ENCODE measurements around the gene SCUBE1. TPM values are rescaled to one million over a fixed set of nuclear protein-coding genes. Genes with fewer than 3 reads are reported as not detected.
A peak's percentile ranks its signal among the peaks of the same experiment; 100 is the strongest.

Gene SCUBE1
- total RNA-seq, 1 donor from 2014 or later = 42.8 TPM

DNA sequence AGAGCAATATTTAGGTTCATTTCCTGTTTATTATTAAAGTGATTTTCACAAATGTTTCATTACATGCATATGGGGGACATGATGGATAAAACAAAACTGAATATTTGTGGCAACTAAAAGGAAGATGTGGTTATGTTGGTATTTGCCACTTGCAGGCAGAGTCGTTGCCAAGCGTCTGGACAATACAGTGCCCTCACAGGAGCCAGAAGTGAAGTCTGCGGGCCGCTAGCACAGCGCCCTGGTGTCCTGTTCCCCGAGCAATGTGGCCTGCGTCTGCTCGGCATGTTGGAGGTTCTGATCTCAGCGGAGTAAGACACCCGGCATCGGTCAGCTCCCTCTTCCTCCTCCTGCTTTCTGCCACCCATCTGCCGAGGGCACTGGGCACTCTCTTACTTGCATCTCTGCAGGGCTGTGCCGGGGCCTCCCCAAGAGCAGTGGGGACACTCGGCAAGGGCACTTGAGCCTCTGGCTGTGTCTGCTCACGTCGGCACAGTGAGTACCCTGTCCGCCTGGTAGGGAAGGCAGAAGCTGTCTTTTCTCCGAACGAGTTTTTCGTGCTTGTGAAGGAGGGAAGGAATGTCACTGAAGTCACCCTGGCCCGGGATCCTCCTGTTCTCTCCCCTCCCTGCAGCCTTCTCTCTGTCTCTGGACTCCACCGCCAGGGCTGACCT lies 145.8 kb downstream of the SCUBE1 start:
- Mint-ChIP-seq H3K27ac (no peak overlapping the region), H3K9me3 (no peaks in the 10 kb centered on the region), H3K4me1 (ENCODE audit: unreplicated experiment) (peaks cover 4% of the 10 kb centered on the region), H3K36me3 (no peaks in the 10 kb centered on the region), H3K4me3 (no peak overlapping the region), H3K27me3 (no peaks in the 10 kb centered on the region)
- TF ChIP-seq, protein P1, sequence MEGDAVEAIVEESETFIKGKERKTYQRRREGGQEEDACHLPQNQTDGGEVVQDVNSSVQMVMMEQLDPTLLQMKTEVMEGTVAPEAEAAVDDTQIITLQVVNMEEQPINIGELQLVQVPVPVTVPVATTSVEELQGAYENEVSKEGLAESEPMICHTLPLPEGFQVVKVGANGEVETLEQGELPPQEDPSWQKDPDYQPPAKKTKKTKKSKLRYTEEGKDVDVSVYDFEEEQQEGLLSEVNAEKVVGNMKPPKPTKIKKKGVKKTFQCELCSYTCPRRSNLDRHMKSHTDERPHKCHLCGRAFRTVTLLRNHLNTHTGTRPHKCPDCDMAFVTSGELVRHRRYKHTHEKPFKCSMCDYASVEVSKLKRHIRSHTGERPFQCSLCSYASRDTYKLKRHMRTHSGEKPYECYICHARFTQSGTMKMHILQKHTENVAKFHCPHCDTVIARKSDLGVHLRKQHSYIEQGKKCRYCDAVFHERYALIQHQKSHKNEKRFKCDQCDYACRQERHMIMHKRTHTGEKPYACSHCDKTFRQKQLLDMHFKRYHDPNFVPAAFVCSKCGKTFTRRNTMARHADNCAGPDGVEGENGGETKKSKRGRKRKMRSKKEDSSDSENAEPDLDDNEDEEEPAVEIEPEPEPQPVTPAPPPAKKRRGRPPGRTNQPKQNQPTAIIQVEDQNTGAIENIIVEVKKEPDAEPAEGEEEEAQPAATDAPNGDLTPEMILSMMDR (conservative IDR thresholded peaks at IDR 0.05) = no peak
- no peak for DNase-seq (ENCODE audit: extremely low spot score, unreplicated experiment)

DNA sequence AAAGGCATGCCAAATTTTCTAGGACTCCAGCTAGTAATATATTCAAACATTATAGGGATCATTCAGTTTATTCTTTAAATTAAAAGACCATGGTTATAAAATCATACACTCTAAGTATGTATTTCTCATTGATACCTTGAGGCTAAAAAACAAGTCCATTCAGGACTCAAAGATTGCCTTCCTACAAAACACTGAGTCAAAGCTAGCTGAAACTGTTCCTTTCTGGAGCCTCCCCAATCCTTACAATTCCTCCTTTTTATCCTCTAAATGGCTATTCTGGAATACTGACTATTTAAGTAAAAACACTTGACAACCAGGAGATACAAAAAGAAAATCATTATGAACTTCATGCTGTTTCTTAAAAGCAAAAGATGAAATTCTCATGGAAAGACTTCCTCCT lies 151.3 kb downstream of the SCUBE1 start:
- Mint-ChIP-seq H3K27ac (no peak overlapping the region), H3K4me3 (no peak overlapping the region)

DNA sequence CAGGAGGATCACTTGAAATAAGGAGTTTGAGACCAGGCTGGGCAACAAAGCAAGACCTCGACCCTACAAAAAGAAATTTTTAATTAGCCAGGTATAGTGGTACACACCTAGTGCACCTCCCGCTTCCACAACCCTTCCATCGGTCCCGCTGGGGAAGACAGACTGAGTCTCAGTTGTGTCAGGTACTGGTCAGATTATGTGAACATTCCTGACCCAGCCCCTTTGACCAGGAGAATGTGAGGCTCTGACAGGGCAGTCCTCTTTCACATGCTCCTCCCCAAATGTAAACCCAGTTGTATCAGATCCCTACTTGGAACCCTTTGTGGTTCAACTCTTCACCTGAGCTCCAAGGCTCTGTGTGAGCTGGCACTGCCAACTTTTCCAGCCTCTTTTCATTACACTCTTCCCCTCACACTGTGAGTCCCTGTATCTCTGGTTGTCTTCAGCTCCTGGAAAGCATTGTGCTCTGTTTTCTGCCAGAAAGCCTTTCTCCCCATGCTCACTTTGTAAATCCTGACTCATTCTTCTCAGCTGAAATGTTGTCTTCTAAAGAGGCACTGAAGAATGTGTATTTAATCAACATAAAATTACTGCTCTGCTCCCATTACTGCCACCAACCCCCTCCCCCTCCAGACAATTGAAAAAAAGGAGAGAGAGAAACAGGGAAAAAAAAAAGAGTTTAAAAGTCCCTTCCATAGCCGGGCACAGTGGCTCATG lies 154.2 kb downstream of the SCUBE1 start:
- Mint-ChIP-seq H3K4me1 (ENCODE audit: unreplicated experiment) (peaks cover 13% of the 10 kb centered on the region), H3K9me3 (no peaks in the 10 kb centered on the region), H3K36me3 (peaks cover 3% of the 10 kb centered on the region), H3K4me3 (peak overlapping the region; percentile 69), H3K27me3 (peaks cover 5% of the 10 kb centered on the region), H3K27ac (peak overlapping the region; percentile 57)
- TF ChIP-seq, protein P1 (conservative IDR thresholded peaks at IDR 0.05) = no peak
- no peak for DNase-seq (ENCODE audit: extremely low spot score, unreplicated experiment)

More for the DNA sequence above, 151.3 kb downstream of the SCUBE1 start:
- Mint-ChIP-seq H3K27me3 (peaks cover 5% of the 10 kb centered on the region), H3K9me3 (no peaks in the 10 kb centered on the region), H3K4me1 (ENCODE audit: unreplicated experiment) (peaks cover 6% of the 10 kb centered on the region), H3K36me3 (no peaks in the 10 kb centered on the region)
- DNase-seq (ENCODE audit: extremely low spot score, unreplicated experiment) = no peak
- TF ChIP-seq, protein P1 (conservative IDR thresholded peaks at IDR 0.05) = no peak

DNA sequence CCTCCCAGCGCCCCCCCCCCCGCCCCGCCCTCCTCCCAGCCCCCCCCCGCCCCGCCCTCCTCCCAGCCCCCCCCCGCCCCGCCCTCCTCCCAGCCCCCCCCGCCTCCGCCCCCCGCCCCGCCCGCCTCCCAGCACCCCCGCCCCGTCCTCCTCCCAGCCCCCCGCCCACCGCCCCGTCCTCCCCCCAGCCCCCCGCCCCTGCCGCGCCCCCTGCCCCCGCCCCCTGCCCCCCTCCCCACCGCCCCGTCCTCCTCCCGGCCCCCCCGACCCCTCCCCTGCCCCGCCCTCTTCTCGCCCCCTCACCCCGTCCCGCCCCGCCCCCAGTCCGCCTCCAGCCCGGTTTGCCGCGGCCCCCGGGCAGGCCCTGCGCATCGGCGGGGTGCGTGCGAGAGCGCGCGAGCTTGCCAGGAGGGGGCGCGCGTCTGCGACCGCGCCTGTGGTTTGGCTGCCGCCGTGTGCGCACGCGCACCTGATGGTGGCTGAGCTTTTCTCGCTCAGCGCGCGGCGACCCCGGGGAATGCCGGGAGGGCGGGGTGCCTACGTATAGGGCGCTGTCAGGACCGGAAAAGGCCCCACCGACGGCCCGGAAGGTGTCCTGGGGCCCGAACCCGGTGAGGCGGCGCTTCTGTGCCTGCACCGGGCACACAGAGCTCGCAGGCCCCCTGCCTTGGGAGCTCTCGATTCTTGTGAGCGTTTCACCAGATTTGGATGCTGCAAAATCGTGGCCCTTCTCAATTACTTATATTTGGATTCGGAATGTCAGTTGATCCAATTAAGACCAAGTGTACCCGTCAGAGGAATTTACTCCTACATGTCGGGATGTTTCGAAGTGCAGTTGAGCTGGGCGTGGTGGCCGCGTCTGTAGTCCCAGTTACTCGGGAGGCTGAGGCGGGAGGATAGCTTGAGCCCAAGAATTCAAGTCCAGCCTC lies 155.7 kb downstream of the SCUBE1 start:
- peak overlapping the region; percentile 85 for H3K4me3 Mint-ChIP-seq
- TF ChIP-seq, protein P1 (conservative IDR thresholded peaks at IDR 0.05) = peak; percentile 84
- peaks cover 5% of the 10 kb centered on the region for H3K27me3 Mint-ChIP-seq
- peaks cover 3% of the 10 kb centered on the region for H3K36me3 Mint-ChIP-seq
- peak; percentile 97 for DNase-seq (ENCODE audit: extremely low spot score, unreplicated experiment)
- H3K9me3 Mint-ChIP-seq = no peaks in the 10 kb centered on the region
- peak overlapping the region; percentile 95 for H3K27ac Mint-ChIP-seq
- H3K4me1 Mint-ChIP-seq (ENCODE audit: unreplicated experiment) = peaks cover 16% of the 10 kb centered on the region
